ENCODE results near the gene EXD2. TPM values are rescaled to one million over a fixed set of nuclear protein-coding genes. Genes with fewer than 3 reads are reported as not detected.

Gene EXD2
- total RNA-seq, 1 donor from 2014 or later = 14.0 TPM

- DNase-seq (ENCODE audit: low read depth) = no peak
- no peak overlapping the region for H3K4me3 ChIP-seq (ENCODE audit: low read depth, low read length)
- TF ChIP-seq, protein P1, sequence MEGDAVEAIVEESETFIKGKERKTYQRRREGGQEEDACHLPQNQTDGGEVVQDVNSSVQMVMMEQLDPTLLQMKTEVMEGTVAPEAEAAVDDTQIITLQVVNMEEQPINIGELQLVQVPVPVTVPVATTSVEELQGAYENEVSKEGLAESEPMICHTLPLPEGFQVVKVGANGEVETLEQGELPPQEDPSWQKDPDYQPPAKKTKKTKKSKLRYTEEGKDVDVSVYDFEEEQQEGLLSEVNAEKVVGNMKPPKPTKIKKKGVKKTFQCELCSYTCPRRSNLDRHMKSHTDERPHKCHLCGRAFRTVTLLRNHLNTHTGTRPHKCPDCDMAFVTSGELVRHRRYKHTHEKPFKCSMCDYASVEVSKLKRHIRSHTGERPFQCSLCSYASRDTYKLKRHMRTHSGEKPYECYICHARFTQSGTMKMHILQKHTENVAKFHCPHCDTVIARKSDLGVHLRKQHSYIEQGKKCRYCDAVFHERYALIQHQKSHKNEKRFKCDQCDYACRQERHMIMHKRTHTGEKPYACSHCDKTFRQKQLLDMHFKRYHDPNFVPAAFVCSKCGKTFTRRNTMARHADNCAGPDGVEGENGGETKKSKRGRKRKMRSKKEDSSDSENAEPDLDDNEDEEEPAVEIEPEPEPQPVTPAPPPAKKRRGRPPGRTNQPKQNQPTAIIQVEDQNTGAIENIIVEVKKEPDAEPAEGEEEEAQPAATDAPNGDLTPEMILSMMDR (conservative IDR thresholded peaks at IDR 0.05; ENCODE audit: low read depth, low read length) = no peak
These were observed 34.9 kb downstream of the EXD2 start for GRCh38 chr14:69226178-69226577.

GRCh38 chr14:69226736-69227135 lies 35.4 kb downstream of the EXD2 start:
- no peak overlapping the region for H3K4me3 ChIP-seq (ENCODE audit: low read depth, low read length)
- no peak for DNase-seq (ENCODE audit: low read depth)
- TF ChIP-seq, protein P1 (conservative IDR thresholded peaks at IDR 0.05; ENCODE audit: low read depth, low read length) = no peak

DNA sequence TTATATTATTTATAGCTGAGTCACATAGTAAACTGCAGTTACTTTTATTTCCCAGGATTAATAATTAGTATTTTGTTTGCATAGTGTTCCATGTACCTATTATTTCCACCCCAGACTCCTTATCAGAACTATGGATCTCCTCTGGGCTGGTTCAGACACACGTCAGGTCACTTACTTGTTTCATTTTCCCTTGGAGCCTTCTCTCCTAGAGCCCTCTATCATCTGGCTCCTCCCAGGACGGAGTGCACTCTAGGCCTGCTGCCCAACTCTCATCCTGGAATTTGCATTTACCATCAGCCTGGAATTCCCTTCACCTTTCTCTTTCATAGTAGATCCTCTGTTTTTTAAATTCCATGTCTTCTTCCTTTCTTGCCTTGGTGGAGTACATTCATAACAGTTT lies 40.2 kb downstream of the EXD2 start:
- H3K4me3 ChIP-seq (ENCODE audit: low read depth, low read length) = no peak overlapping the region
- TF ChIP-seq, protein P1 (conservative IDR thresholded peaks at IDR 0.05; ENCODE audit: low read depth, low read length) = no peak

GRCh38 chr14:69232388-69232787 lies 41.1 kb downstream of the EXD2 start:
- TF ChIP-seq, protein P1 (conservative IDR thresholded peaks at IDR 0.05; ENCODE audit: low read depth, low read length) = no peak
- H3K4me3 ChIP-seq (ENCODE audit: low read depth, low read length) = no peak overlapping the region
- DNase-seq (ENCODE audit: low read depth) = no peak

More for the DNA sequence above, 40.2 kb downstream of the EXD2 start:
- DNase-seq (ENCODE audit: low read depth) = no peak

GRCh38 chr14:69234106-69234505 lies 42.8 kb downstream of the EXD2 start:
- H3K4me3 ChIP-seq (ENCODE audit: low read depth, low read length) = no peak overlapping the region
- DNase-seq (ENCODE audit: low read depth) = no peak
- TF ChIP-seq, protein P1 (conservative IDR thresholded peaks at IDR 0.05; ENCODE audit: low read depth, low read length) = no peak

- TF ChIP-seq, protein P1 (conservative IDR thresholded peaks at IDR 0.05; ENCODE audit: low read depth, low read length) = no peak
- no peak for DNase-seq (ENCODE audit: low read depth)
- no peak overlapping the region for H3K4me3 ChIP-seq (ENCODE audit: low read depth, low read length)
These were observed 44.4 kb downstream of the EXD2 start for GRCh38 chr14:69235708-69236107.

- TF ChIP-seq, protein P1 (conservative IDR thresholded peaks at IDR 0.05; ENCODE audit: low read depth, low read length) = no peak
- DNase-seq (ENCODE audit: low read depth) = no peak
These were observed 45.8 kb downstream of the EXD2 start for GRCh38 chr14:69237142-69237541.

More at GRCh38 chr14:69237142-69237541, 45.8 kb downstream of the EXD2 start:
- H3K4me3 ChIP-seq (ENCODE audit: low read depth, low read length) = no peak overlapping the region
